GM23338 (cell line): ENCODE measurements around the gene ARL6IP5. TPM values are rescaled to one million over a fixed set of nuclear protein-coding genes. Genes with fewer than 3 reads are reported as not detected.
A peak's percentile ranks its signal among the peaks of the same experiment; 100 is the strongest.

Source experiments
- ATAC-seq: fragments of 200-7000 bp; cut with Tn5 transposase; 3 replicates; pipeline ENCODE4 v1.9.1; 2020
- DNase-seq: peaks from one replicate; pipeline ENCODE4 v3.0.0-alpha.2; 2015; ENCODE audit warnings: low spot score
- H2AFZ ChIP-seq: fragments of 200-600 bp; sonication (generic); 2 replicates; pipeline ENCODE4 v1.8.0; 2016; ENCODE audit warnings: antibody characterized with exemption, mild to moderate bottlenecking, moderate library complexity
- H3F3A ChIP-seq: fragments of 200-600 bp; sonication (generic); replicated peaks from 2 replicates; pipeline ENCODE4 v1.8.0; 2017; ENCODE audit warnings: antibody characterized with exemption, mixed run types, low read depth
- H3K27ac ChIP-seq: fragments of 200-600 bp; sonication (generic); 2 replicates; pipeline ENCODE4 v1.6.1; 2016; ENCODE audit warnings: low read depth
- H3K27me3 ChIP-seq: fragments of 200-600 bp; sonication (generic); 2 replicates; pipeline ENCODE4 v1.8.0; 2016; ENCODE audit warnings: mild to moderate bottlenecking, mixed run types, moderate library complexity; ENCODE audit not compliant: insufficient read depth
- H3K36me3 ChIP-seq: fragments of 200-600 bp; sonication (generic); 2 replicates; pipeline ENCODE4 v1.8.0; 2016; ENCODE audit warnings: mild to moderate bottlenecking; ENCODE audit not compliant: insufficient read depth
- H3K4me1 ChIP-seq: fragments of 200-600 bp; sonication (generic); 2 replicates; pipeline ENCODE4 v1.8.0; 2016; ENCODE audit warnings: mild to moderate bottlenecking, moderate library complexity; ENCODE audit not compliant: insufficient read depth
- H3K4me2 ChIP-seq: fragments of 200-600 bp; sonication (generic); 2 replicates; pipeline ENCODE4 v1.7.1; 2017; ENCODE audit warnings: mixed run types
- H3K4me3 ChIP-seq: fragments of 200-600 bp; sonication (generic); 2 replicates; pipeline ENCODE4 v1.6.1; 2016; ENCODE audit warnings: mixed run types
- H3K79me2 ChIP-seq: fragments of 200-600 bp; sonication (generic); replicated peaks from 2 replicates; pipeline ENCODE4 v1.8.0; 2017; ENCODE audit warnings: mild to moderate bottlenecking; ENCODE audit not compliant: insufficient read depth
- H3K9me2 ChIP-seq: fragments of 200-600 bp; sonication (generic); 2 replicates; pipeline ENCODE4 v1.8.0; 2017; ENCODE audit not compliant: insufficient read depth
- H4K20me1 ChIP-seq: fragments of 200-600 bp; sonication (generic); replicated peaks from 2 replicates; pipeline ENCODE4 v1.8.0; 2017; ENCODE audit warnings: mild to moderate bottlenecking; ENCODE audit not compliant: insufficient read depth
- H3K27ac Mint-ChIP-seq: 2 replicates; pipeline ENCODE4 v1.8.0; 2020; ENCODE audit warnings: inconsistent platforms, mild to moderate bottlenecking, moderate library complexity, mixed read lengths
- H3K27me3 Mint-ChIP-seq: 3 replicates; pipeline ENCODE4 v1.8.0; 2022; ENCODE audit warnings: low read depth, mild to moderate bottlenecking, moderate library complexity, mixed read lengths, inconsistent platforms; ENCODE audit not compliant: insufficient read depth, poor library complexity
- H3K36me3 Mint-ChIP-seq: 3 replicates; pipeline ENCODE4 v1.8.0; 2021; ENCODE audit warnings: low read depth, mild to moderate bottlenecking, inconsistent platforms, moderate library complexity, mixed read lengths
- H3K4me1 Mint-ChIP-seq: 3 replicates; pipeline ENCODE4 v1.8.0; 2020; ENCODE audit warnings: mild to moderate bottlenecking, inconsistent platforms, mixed read lengths
- H3K4me3 Mint-ChIP-seq: 3 replicates; pipeline ENCODE4 v1.8.0; 2021; ENCODE audit warnings: moderate library complexity, mild to moderate bottlenecking, inconsistent platforms, mixed read lengths
- H3K9me3 Mint-ChIP-seq: 3 replicates; pipeline ENCODE4 v1.8.0; 2020; ENCODE audit warnings: moderate library complexity, mild to moderate bottlenecking, inconsistent platforms, mixed read lengths
- CREB1 ChIP-seq: fragments of 250-450 bp; sonication (Bioruptor Pico); IDR thresholded peaks from 2 replicates; pipeline ENCODE4 v1.5.0; 2020; ENCODE audit warnings: low read depth, mild to moderate bottlenecking, moderate library complexity
- EZH2 ChIP-seq: fragments of 200-600 bp; sonication (generic); IDR thresholded peaks from one replicate; pipeline ENCODE4 v1.8.0; 2017; ENCODE audit warnings: antibody characterized with exemption, mild to moderate bottlenecking, low read depth; ENCODE audit not compliant: unreplicated experiment
- EZH2phosphoT487 ChIP-seq: fragments of 200-600 bp; sonication (generic); IDR thresholded peaks from one replicate; pipeline ENCODE4 v1.8.1; 2018; ENCODE audit warnings: antibody characterized with exemption; ENCODE audit not compliant: unreplicated experiment
- JUNB ChIP-seq: IDR thresholded peaks from one replicate; pipeline ENCODE4 v1.6.1; 2016; ENCODE audit warnings: antibody characterized with exemption; ENCODE audit not compliant: unreplicated experiment
- NANOG ChIP-seq: IDR thresholded peaks from 2 replicates; pipeline ENCODE4 v1.6.1; 2016; ENCODE audit warnings: antibody characterized with exemption, borderline replicate concordance
- POLR2AphosphoS5 ChIP-seq: IDR thresholded peaks from 2 replicates; pipeline ENCODE4 v1.6.1; 2016; ENCODE audit warnings: antibody characterized with exemption, low read depth
- STAT1 ChIP-seq: IDR thresholded peaks from one replicate; pipeline ENCODE4 v1.6.1; 2016; ENCODE audit warnings: antibody characterized with exemption; ENCODE audit not compliant: unreplicated experiment
- ZNF114 ChIP-seq: fragments of 250-450 bp; sonication (Bioruptor Pico); IDR thresholded peaks from 2 replicates; pipeline ENCODE4 v1.5.0; 2020; ENCODE audit warnings: mild to moderate bottlenecking, moderate library complexity
- ZNF331 ChIP-seq: fragments of 250-450 bp; sonication (Bioruptor Pico); IDR thresholded peaks from 2 replicates; pipeline ENCODE4 v1.5.0; 2020; ENCODE audit warnings: low read depth, mild to moderate bottlenecking, moderate library complexity
- polyA plus RNA-seq: library from polyadenylated mRNA; unstranded; fragments of >200 nt; fragmentation: Nextera tagmentation; extraction: Ambion mirVana; gene quantifications from 2 replicates; pipeline ENCODE4 v1.2.1, GENCODE V29; 2016
- total RNA-seq: library from RNA; depleted of rRNA; stranded (reverse); fragments of >200 nt; shearing (Covaris generic); gene quantifications from 2 replicates; pipeline ENCODE4 v1.2.3, GENCODE V29; 2014
- TF ChIP-seq, protein P1 (sequence below): IDR thresholded peaks from 2 replicates; pipeline ENCODE4 v1.6.1; 2016; ENCODE audit warnings: antibody characterized with exemption
- TF ChIP-seq, protein P2 (sequence below): fragments of 250-450 bp; sonication (Bioruptor Pico); IDR thresholded peaks from 2 replicates; pipeline ENCODE4 v1.5.0; 2020; ENCODE audit warnings: mild to moderate bottlenecking, moderate library complexity
- TF ChIP-seq, protein P3 (sequence below): IDR thresholded peaks from one replicate; pipeline ENCODE4 v1.6.1; 2018; ENCODE audit warnings: antibody characterized with exemption; ENCODE audit not compliant: unreplicated experiment
- TF ChIP-seq, protein P4 (sequence below), 2 experiments: fragments of 200-600 bp in 1 of 2; sonication (generic) in 1 of 2; conservative IDR thresholded peaks; 2 replicates each; pipeline versions ENCODE4 v1.5.1 to v1.6.1; 2016 to 2017; ENCODE audit warnings: antibody characterized with exemption in 2 of 2, low read depth in 2 of 2, mild to moderate bottlenecking in 2 of 2, moderate library complexity in 1 of 2

ARL6IP5 gene
- total and polyA plus RNA-seq, 2 experiments from 2014 or later: 28.8 to 39.8 TPM

DNA sequence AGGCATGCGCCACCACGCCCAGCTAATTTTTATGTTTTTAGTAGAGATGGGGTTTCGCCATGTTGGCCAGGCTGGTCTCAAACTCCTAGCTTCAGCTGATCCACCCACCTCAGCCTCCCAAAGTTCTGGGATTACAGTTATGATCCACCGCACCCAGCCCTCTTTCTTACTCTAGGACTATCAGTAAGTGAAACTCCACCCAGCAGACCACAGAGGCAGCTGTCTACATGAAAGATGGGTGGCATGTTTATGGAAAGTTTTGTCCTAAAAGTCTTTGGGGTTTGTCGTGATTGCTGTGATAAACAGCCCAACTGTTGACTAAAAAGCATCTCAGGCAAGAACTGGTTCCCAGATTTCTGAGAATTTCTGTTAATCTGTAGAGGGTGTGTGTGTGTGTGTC is 10.9 kb downstream of the ARL6IP5 start:
- Histone ChIP-seq H3K36me3 (no peaks in the 10 kb centered on the region), H3K27me3 (no peaks in the 10 kb centered on the region), H3K4me3 (no peak overlapping the region), H3F3A (no peaks in the 10 kb centered on the region), H3K27ac (0 out of 2 replicates have a peak overlapping the region, but pooled peaks have one; percentile 28), H4K20me1 (no peaks in the 10 kb centered on the region), H3K79me2 (0 out of 2 replicates have a peak, but pooled peaks cover 9% of the 10 kb centered on the region), H3K9me2 (no peaks in the 10 kb centered on the region), H2AFZ (no peak overlapping the region), H3K4me1 (peaks cover 37% of the 10 kb centered on the region), H3K4me2 (no peak overlapping the region)
- Mint-ChIP-seq H3K9me3 (no peaks in the 10 kb centered on the region), H3K4me3 (no peak overlapping the region), H3K4me1 (peaks cover 34% of the 10 kb centered on the region; the same call in 2 of the 3 replicates), H3K27me3 (peaks cover 11% of the 10 kb centered on the region), H3K27ac (no peak overlapping the region; the same call in 1 of the 2 replicates), H3K36me3 (no peaks in the 10 kb centered on the region)
- TF ChIP-seq, protein P1, sequence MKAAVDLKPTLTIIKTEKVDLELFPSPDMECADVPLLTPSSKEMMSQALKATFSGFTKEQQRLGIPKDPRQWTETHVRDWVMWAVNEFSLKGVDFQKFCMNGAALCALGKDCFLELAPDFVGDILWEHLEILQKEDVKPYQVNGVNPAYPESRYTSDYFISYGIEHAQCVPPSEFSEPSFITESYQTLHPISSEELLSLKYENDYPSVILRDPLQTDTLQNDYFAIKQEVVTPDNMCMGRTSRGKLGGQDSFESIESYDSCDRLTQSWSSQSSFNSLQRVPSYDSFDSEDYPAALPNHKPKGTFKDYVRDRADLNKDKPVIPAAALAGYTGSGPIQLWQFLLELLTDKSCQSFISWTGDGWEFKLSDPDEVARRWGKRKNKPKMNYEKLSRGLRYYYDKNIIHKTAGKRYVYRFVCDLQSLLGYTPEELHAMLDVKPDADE: no peak
- TF ChIP-seq STAT1 (no peak), NANOG (no peak), EZH2 (no peak), JUNB (no peak), CREB1 (no peak), EZH2phosphoT487 (no peak), ZNF331 (no peak), ZNF114 (CRISPR knock-in tag) (no peak), POLR2AphosphoS5 (no peak)
- TF ChIP-seq, protein P2, sequence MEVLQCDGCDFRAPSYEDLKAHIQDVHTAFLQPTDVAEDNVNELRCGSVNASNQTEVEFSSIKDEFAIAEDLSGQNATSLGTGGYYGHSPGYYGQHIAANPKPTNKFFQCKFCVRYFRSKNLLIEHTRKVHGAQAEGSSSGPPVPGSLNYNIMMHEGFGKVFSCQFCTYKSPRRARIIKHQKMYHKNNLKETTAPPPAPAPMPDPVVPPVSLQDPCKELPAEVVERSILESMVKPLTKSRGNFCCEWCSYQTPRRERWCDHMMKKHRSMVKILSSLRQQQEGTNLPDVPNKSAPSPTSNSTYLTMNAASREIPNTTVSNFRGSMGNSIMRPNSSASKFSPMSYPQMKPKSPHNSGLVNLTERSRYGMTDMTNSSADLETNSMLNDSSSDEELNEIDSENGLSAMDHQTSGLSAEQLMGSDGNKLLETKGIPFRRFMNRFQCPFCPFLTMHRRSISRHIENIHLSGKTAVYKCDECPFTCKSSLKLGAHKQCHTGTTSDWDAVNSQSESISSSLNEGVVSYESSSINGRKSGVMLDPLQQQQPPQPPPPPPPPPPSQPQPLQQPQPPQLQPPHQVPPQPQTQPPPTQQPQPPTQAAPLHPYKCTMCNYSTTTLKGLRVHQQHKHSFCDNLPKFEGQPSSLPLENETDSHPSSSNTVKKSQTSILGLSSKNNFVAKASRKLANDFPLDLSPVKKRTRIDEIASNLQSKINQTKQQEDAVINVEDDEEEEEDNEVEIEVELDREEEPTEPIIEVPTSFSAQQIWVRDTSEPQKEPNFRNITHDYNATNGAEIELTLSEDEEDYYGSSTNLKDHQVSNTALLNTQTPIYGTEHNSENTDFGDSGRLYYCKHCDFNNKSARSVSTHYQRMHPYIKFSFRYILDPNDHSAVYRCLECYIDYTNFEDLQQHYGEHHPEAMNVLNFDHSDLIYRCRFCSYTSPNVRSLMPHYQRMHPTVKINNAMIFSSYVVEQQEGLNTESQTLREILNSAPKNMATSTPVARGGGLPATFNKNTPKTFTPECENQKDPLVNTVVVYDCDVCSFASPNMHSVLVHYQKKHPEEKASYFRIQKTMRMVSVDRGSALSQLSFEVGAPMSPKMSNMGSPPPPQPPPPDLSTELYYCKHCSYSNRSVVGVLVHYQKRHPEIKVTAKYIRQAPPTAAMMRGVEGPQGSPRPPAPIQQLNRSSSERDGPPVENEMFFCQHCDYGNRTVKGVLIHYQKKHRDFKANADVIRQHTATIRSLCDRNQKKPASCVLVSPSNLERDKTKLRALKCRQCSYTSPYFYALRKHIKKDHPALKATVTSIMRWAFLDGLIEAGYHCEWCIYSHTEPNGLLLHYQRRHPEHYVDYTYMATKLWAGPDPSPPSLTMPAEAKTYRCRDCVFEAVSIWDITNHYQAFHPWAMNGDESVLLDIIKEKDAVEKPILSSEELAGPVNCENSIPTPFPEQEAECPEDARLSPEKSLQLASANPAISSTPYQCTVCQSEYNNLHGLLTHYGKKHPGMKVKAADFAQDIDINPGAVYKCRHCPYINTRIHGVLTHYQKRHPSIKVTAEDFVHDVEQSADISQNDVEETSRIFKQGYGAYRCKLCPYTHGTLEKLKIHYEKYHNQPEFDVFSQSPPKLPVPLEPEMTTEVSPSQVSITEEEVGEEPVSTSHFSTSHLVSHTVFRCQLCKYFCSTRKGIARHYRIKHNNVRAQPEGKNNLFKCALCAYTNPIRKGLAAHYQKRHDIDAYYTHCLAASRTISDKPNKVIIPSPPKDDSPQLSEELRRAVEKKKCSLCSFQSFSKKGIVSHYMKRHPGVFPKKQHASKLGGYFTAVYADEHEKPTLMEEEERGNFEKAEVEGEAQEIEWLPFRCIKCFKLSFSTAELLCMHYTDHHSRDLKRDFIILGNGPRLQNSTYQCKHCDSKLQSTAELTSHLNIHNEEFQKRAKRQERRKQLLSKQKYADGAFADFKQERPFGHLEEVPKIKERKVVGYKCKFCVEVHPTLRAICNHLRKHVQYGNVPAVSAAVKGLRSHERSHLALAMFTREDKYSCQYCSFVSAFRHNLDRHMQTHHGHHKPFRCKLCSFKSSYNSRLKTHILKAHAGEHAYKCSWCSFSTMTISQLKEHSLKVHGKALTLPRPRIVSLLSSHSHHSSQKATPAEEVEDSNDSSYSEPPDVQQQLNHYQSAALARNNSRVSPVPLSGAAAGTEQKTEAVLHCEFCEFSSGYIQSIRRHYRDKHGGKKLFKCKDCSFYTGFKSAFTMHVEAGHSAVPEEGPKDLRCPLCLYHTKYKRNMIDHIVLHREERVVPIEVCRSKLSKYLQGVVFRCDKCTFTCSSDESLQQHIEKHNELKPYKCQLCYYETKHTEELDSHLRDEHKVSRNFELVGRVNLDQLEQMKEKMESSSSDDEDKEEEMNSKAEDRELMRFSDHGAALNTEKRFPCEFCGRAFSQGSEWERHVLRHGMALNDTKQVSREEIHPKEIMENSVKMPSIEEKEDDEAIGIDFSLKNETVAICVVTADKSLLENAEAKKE: no peak
- TF ChIP-seq, protein P3, sequence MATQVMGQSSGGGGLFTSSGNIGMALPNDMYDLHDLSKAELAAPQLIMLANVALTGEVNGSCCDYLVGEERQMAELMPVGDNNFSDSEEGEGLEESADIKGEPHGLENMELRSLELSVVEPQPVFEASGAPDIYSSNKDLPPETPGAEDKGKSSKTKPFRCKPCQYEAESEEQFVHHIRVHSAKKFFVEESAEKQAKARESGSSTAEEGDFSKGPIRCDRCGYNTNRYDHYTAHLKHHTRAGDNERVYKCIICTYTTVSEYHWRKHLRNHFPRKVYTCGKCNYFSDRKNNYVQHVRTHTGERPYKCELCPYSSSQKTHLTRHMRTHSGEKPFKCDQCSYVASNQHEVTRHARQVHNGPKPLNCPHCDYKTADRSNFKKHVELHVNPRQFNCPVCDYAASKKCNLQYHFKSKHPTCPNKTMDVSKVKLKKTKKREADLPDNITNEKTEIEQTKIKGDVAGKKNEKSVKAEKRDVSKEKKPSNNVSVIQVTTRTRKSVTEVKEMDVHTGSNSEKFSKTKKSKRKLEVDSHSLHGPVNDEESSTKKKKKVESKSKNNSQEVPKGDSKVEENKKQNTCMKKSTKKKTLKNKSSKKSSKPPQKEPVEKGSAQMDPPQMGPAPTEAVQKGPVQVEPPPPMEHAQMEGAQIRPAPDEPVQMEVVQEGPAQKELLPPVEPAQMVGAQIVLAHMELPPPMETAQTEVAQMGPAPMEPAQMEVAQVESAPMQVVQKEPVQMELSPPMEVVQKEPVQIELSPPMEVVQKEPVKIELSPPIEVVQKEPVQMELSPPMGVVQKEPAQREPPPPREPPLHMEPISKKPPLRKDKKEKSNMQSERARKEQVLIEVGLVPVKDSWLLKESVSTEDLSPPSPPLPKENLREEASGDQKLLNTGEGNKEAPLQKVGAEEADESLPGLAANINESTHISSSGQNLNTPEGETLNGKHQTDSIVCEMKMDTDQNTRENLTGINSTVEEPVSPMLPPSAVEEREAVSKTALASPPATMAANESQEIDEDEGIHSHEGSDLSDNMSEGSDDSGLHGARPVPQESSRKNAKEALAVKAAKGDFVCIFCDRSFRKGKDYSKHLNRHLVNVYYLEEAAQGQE: no peak
- TF ChIP-seq, protein P4, sequence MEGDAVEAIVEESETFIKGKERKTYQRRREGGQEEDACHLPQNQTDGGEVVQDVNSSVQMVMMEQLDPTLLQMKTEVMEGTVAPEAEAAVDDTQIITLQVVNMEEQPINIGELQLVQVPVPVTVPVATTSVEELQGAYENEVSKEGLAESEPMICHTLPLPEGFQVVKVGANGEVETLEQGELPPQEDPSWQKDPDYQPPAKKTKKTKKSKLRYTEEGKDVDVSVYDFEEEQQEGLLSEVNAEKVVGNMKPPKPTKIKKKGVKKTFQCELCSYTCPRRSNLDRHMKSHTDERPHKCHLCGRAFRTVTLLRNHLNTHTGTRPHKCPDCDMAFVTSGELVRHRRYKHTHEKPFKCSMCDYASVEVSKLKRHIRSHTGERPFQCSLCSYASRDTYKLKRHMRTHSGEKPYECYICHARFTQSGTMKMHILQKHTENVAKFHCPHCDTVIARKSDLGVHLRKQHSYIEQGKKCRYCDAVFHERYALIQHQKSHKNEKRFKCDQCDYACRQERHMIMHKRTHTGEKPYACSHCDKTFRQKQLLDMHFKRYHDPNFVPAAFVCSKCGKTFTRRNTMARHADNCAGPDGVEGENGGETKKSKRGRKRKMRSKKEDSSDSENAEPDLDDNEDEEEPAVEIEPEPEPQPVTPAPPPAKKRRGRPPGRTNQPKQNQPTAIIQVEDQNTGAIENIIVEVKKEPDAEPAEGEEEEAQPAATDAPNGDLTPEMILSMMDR (conservative IDR thresholded peaks at IDR 0.05; ENCODE audit: low read depth in 2 of 2): no peak
- ATAC-seq (no peak), DNase-seq (no peak)
